Measurements from ENCODE around the gene MAD2L2.

The MAD2L2 gene

GRCh38 chr1:11654137-11654938, 26.6 kb downstream of the MAD2L2 start, which contains the start of the genes FBXO2 and FBXO44:
Gene FBXO2 (minus strand): TSS chr1:11654429. CDS start chr1:11654340, 89 bp downstream.
Gene FBXO44 (plus strand): TSS chr1:11654877. CDS start chr1:11655836, 959 bp downstream.
- no peak for TF ChIP-seq TAF1 (IDR thresholded peaks at IDR 0.05; ENCODE audit: borderline replicate concordance, insufficient read depth, low read length)
- TF ChIP-seq FOXP2 (optimal IDR thresholded peaks at IDR 0.05; ENCODE audit: borderline replicate concordance, extremely low read depth, extremely low read length, insufficient read depth): no peak
- TF ChIP-seq POLR2AphosphoS5 (IDR thresholded peaks at IDR 0.05; ENCODE audit: low read depth, low read length): no peak
- TF ChIP-seq REST (IDR thresholded peaks at IDR 0.05; ENCODE audit: insufficient read depth in 1 of 2, low read depth in 2 of 2, low read length in 2 of 2): no peak
- no peak for TF ChIP-seq SIN3A (IDR thresholded peaks at IDR 0.05; ENCODE audit: borderline replicate concordance, insufficient read depth, low read length)

- no peak for TF ChIP-seq POLR2AphosphoS5 (IDR thresholded peaks at IDR 0.05; ENCODE audit: low read depth, low read length)
- TF ChIP-seq SIN3A (IDR thresholded peaks at IDR 0.05; ENCODE audit: borderline replicate concordance, insufficient read depth, low read length): no peak
- no peak for TF ChIP-seq REST (IDR thresholded peaks at IDR 0.05; ENCODE audit: insufficient read depth in 1 of 2, low read depth in 2 of 2, low read length in 2 of 2)
- no peak for TF ChIP-seq TAF1 (IDR thresholded peaks at IDR 0.05; ENCODE audit: borderline replicate concordance, insufficient read depth, low read length)
- TF ChIP-seq FOXP2 (optimal IDR thresholded peaks at IDR 0.05; ENCODE audit: borderline replicate concordance, extremely low read depth, extremely low read length, insufficient read depth): no peak
Measured at GRCh38 chr1:11653861-11654136, 27.1 kb downstream of the MAD2L2 start.

GRCh38 chr1:11653101-11653860, 27.7 kb downstream of the MAD2L2 start:
- no peak for TF ChIP-seq SIN3A (IDR thresholded peaks at IDR 0.05; ENCODE audit: borderline replicate concordance, insufficient read depth, low read length)
- TF ChIP-seq TAF1 (IDR thresholded peaks at IDR 0.05; ENCODE audit: borderline replicate concordance, insufficient read depth, low read length): no peak
- no peak for TF ChIP-seq POLR2AphosphoS5 (IDR thresholded peaks at IDR 0.05; ENCODE audit: low read depth, low read length)
- TF ChIP-seq REST (IDR thresholded peaks at IDR 0.05; ENCODE audit: insufficient read depth in 1 of 2, low read depth in 2 of 2, low read length in 2 of 2): no peak
- TF ChIP-seq FOXP2 (optimal IDR thresholded peaks at IDR 0.05; ENCODE audit: borderline replicate concordance, extremely low read depth, extremely low read length, insufficient read depth): no peak

- no peak for TF ChIP-seq FOXP2 (optimal IDR thresholded peaks at IDR 0.05; ENCODE audit: borderline replicate concordance, extremely low read depth, extremely low read length, insufficient read depth)
- TF ChIP-seq REST (IDR thresholded peaks at IDR 0.05; ENCODE audit: insufficient read depth in 1 of 2, low read depth in 2 of 2, low read length in 2 of 2): no peak
- TF ChIP-seq TAF1 (IDR thresholded peaks at IDR 0.05; ENCODE audit: borderline replicate concordance, insufficient read depth, low read length): no peak
Measured at GRCh38 chr1:11652203-11652780, 28.7 kb downstream of the MAD2L2 start.

Data from PFSK-1 (cell line).